Activated naive CD8-positive, alpha-beta T cell (primary cell): ENCODE measurements around the gene GPR87.
A peak's percentile ranks its signal among the peaks of the same experiment; 100 is the strongest.

Experiments used
- H3K27ac Mint-ChIP-seq: one replicate; pipeline ENCODE4 v1.8.0; 2021; ENCODE audit warnings: mixed read lengths
- H3K27me3 Mint-ChIP-seq: one replicate; pipeline ENCODE4 v1.8.0; 2021; ENCODE audit warnings: mixed read lengths
- H3K36me3 Mint-ChIP-seq: one replicate; pipeline ENCODE4 v1.8.0; 2021; ENCODE audit warnings: mixed read lengths
- H3K4me1 Mint-ChIP-seq: one replicate; pipeline ENCODE4 v1.8.0; 2021; ENCODE audit warnings: low read depth, mixed read lengths
- H3K4me3 Mint-ChIP-seq: one replicate; pipeline ENCODE4 v1.8.0; 2021; ENCODE audit warnings: mild to moderate bottlenecking, mixed read lengths
- H3K9me3 Mint-ChIP-seq: one replicate; pipeline ENCODE4 v1.8.0; 2021; ENCODE audit warnings: low read depth, mixed read lengths

Gene GPR87

GRCh38 chr3:151282921-151283320 lies 33.7 kb downstream of the GPR87 start:
- no peaks in the 10 kb centered on the region for H3K36me3 Mint-ChIP-seq
- peaks cover 22% of the 10 kb centered on the region for H3K4me1 Mint-ChIP-seq
- no peak overlapping the region for H3K27ac Mint-ChIP-seq
- H3K27me3 Mint-ChIP-seq, result no peaks in the 10 kb centered on the region
- H3K4me3 Mint-ChIP-seq, result no peak overlapping the region
- no peaks in the 10 kb centered on the region for H3K9me3 Mint-ChIP-seq

GRCh38 chr3:151281671-151282324 lies 34.8 kb downstream of the GPR87 start:
- peaks cover 30% of the 10 kb centered on the region for H3K4me1 Mint-ChIP-seq
- no peaks in the 10 kb centered on the region for H3K27me3 Mint-ChIP-seq
- H3K27ac Mint-ChIP-seq, result no peak overlapping the region
- H3K36me3 Mint-ChIP-seq, result no peaks in the 10 kb centered on the region
- H3K4me3 Mint-ChIP-seq, result no peak overlapping the region
- H3K9me3 Mint-ChIP-seq, result no peaks in the 10 kb centered on the region

- Mint-ChIP-seq H3K36me3 (no peaks in the 10 kb centered on the region), H3K4me3 (no peak within 1 kb of the TSS), H3K27me3 (no peaks in the 10 kb centered on the region), H3K4me1 (peaks cover 49% of the 10 kb centered on the region), H3K9me3 (no peaks in the 10 kb centered on the region), H3K27ac (peak within 1 kb of the TSS; percentile 59)
Measured at GRCh38 chr3:151278230-151278629, 38.4 kb downstream of the GPR87 start, which contains the start of gene P2RY14. Gene P2RY14, minus strand, starts transcription at chr3:151278542. Its CDS starts 64,226 bp downstream, at chr3:151214316.

GRCh38 chr3:151276687-151277042 lies 40.0 kb downstream of the GPR87 start:
- H3K27me3 Mint-ChIP-seq, result no peaks in the 10 kb centered on the region
- no peaks in the 10 kb centered on the region for H3K36me3 Mint-ChIP-seq
- H3K9me3 Mint-ChIP-seq, result no peaks in the 10 kb centered on the region
- H3K4me3 Mint-ChIP-seq, result peak overlapping the region; percentile 41
- H3K4me1 Mint-ChIP-seq, result peaks cover 46% of the 10 kb centered on the region
- peak overlapping the region; percentile 66 for H3K27ac Mint-ChIP-seq

DNA sequence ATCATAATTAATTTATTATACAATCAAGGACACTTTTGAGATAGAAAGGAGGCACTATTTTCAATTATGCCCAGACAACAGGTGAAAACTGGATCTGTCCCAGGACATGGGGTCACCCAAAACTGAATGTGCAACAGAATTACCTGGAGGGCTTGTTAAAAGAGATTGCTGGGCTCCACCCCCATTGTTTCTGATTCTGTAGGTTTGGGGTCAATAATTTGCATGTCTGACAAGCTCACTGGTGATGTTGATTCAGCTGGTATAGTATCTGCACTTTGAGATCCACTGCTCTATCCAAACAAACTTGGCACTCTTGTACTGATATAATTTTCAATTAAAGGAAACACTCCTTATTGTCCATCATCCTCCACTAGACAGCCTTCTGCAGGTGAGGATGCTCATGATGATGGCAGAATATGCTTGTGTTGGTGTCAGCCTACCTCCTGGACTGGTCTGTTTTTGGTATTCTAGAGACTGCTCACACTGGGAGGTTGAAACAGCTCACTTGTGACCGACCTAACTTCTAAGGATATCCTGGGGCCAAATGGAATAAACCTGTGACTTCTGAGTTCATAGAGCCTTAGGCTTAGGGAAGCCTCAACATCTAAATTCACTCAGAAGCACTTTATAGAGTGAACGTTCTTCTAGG lies 40.5 kb downstream of the GPR87 start:
- peaks cover 46% of the 10 kb centered on the region for H3K4me1 Mint-ChIP-seq

GRCh38 chr3:151275091-151275490 lies 41.5 kb downstream of the GPR87 start:
- Mint-ChIP-seq H3K27me3 (no peaks in the 10 kb centered on the region), H3K27ac (peak overlapping the region; percentile 13), H3K4me1 (peaks cover 50% of the 10 kb centered on the region), H3K36me3 (no peaks in the 10 kb centered on the region), H3K9me3 (no peaks in the 10 kb centered on the region), H3K4me3 (no peak overlapping the region)

More for the DNA sequence above, 40.5 kb downstream of the GPR87 start:
- H3K27me3 Mint-ChIP-seq, result no peaks in the 10 kb centered on the region
- H3K27ac Mint-ChIP-seq, result peak overlapping the region; percentile 66
- H3K36me3 Mint-ChIP-seq, result no peaks in the 10 kb centered on the region
- no peak overlapping the region for H3K4me3 Mint-ChIP-seq
- H3K9me3 Mint-ChIP-seq, result no peaks in the 10 kb centered on the region

DNA sequence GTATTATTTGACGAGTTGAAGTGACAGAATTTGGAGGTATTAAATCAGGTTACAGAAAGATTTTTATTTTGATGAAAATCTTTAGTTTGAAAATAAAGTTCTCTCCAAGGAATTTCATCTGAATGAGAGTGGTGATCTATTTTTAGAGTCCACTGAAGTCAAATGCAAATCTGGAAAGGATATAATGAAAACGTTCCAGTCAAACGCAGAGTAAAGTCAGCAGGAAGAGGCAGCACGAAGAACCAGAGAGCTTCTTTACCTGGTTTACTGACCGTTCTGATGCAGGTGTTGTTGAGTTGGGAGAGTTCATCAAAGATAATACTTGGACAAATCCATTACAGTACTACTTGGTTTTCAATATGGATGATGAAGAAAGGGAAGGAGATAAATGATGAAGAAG lies 47.0 kb downstream of the GPR87 start:
- Mint-ChIP-seq H3K27ac (no peak overlapping the region), H3K36me3 (no peaks in the 10 kb centered on the region), H3K4me3 (no peak overlapping the region), H3K4me1 (peaks cover 29% of the 10 kb centered on the region), H3K27me3 (no peaks in the 10 kb centered on the region), H3K9me3 (no peaks in the 10 kb centered on the region)

- H3K27me3 Mint-ChIP-seq, result no peaks in the 10 kb centered on the region
- H3K36me3 Mint-ChIP-seq, result no peaks in the 10 kb centered on the region
- H3K4me3 Mint-ChIP-seq, result peak overlapping the region; percentile 71
- no peaks in the 10 kb centered on the region for H3K9me3 Mint-ChIP-seq
- H3K4me1 Mint-ChIP-seq, result peaks cover 25% of the 10 kb centered on the region
- H3K27ac Mint-ChIP-seq, result peak overlapping the region; percentile 85
Measured at GRCh38 chr3:151268267-151269235, 48.1 kb downstream of the GPR87 start.

- Mint-ChIP-seq H3K9me3 (no peaks in the 10 kb centered on the region), H3K27me3 (no peaks in the 10 kb centered on the region)
Measured at GRCh38 chr3:151267066-151267465, 49.6 kb downstream of the GPR87 start.

GRCh38 chr3:151265866-151266265 lies 50.8 kb downstream of the GPR87 start:
- no peaks in the 10 kb centered on the region for H3K27me3 Mint-ChIP-seq
- H3K27ac Mint-ChIP-seq, result no peak overlapping the region
- no peak overlapping the region for H3K4me3 Mint-ChIP-seq
- no peaks in the 10 kb centered on the region for H3K9me3 Mint-ChIP-seq
- H3K4me1 Mint-ChIP-seq, result peaks cover 24% of the 10 kb centered on the region
- H3K36me3 Mint-ChIP-seq, result peaks cover under 1% of the 10 kb centered on the region

More at GRCh38 chr3:151267066-151267465, 49.6 kb downstream of the GPR87 start:
- Mint-ChIP-seq H3K4me3 (no peak overlapping the region), H3K36me3 (no peaks in the 10 kb centered on the region), H3K27ac (no peak overlapping the region), H3K4me1 (peaks cover 24% of the 10 kb centered on the region)

GRCh38 chr3:151265166-151265565 lies 51.5 kb downstream of the GPR87 start:
- Mint-ChIP-seq H3K9me3 (no peaks in the 10 kb centered on the region), H3K4me3 (no peak overlapping the region)

DNA sequence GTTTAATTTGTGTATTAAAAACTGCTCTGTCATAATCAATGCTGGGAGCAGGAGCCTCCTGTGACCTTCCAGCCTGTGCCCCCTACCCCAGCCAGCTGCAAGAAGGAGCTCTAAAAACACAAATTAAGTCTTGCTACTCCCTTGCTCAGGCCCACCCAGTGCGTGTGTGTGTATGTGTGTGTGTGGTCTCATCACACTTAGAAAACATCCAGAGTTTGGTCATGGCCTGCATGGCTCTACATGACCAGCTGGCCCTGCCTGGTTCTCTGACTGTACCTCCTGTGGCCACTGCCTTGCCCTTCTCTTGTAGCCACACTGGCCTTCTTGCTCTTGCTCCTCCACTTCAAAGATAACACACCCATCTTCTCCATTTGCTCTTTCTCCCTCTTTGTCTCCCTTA lies 52.0 kb downstream of the GPR87 start:
- peaks cover 16% of the 10 kb centered on the region for H3K4me1 Mint-ChIP-seq
- H3K4me3 Mint-ChIP-seq, result no peak overlapping the region
- peaks cover 2% of the 10 kb centered on the region for H3K27me3 Mint-ChIP-seq

More at GRCh38 chr3:151265166-151265565, 51.5 kb downstream of the GPR87 start:
- Mint-ChIP-seq H3K4me1 (peaks cover 20% of the 10 kb centered on the region), H3K27ac (no peak overlapping the region), H3K27me3 (peaks cover 2% of the 10 kb centered on the region), H3K36me3 (peaks cover 2% of the 10 kb centered on the region)

DNA sequence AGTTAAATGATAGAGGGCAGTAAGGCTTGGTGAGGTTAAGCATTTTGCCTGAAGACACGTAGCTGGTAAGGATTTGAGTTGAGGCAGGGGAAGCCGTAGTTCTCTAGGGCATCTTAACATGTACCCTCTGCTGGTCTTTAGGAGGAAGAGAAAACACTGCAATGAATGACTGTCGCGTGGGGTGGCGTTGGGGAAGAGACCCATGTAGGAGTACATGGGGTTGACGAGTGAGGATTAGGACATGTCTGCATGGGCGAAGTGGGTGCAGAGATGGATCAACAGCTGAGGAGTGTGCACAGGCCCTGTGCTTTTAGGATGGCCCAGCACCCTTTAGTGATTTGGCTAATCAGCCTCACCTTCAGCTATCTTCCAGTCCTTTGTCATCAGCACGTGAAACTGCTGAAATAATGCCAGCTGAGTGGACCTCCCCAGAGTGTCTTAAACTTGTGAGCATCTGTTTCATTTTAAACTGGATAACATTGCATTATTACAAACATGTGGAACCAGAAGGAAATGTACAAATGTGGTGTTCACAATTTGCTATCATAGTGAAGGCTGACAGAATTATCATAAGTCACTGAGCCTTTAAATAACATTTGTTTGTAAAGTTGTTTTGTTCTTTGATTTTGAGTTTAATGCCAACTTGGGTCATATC lies 53.6 kb downstream of the GPR87 start:
- H3K4me3 Mint-ChIP-seq, result no peak overlapping the region
- peaks cover 2% of the 10 kb centered on the region for H3K27me3 Mint-ChIP-seq
- no peak overlapping the region for H3K27ac Mint-ChIP-seq
- H3K9me3 Mint-ChIP-seq, result no peaks in the 10 kb centered on the region
- peaks cover 2% of the 10 kb centered on the region for H3K36me3 Mint-ChIP-seq
- peaks cover 2% of the 10 kb centered on the region for H3K4me1 Mint-ChIP-seq

More for the DNA sequence above, 52.0 kb downstream of the GPR87 start:
- H3K36me3 Mint-ChIP-seq, result peaks cover 2% of the 10 kb centered on the region
- no peak overlapping the region for H3K27ac Mint-ChIP-seq
- H3K9me3 Mint-ChIP-seq, result no peaks in the 10 kb centered on the region

- Mint-ChIP-seq H3K4me1 (no peaks in the 10 kb centered on the region), H3K27ac (no peak overlapping the region), H3K36me3 (peaks cover 2% of the 10 kb centered on the region), H3K9me3 (no peaks in the 10 kb centered on the region), H3K27me3 (peaks cover 2% of the 10 kb centered on the region), H3K4me3 (no peak overlapping the region)
Measured at GRCh38 chr3:151259664-151260063, 57.0 kb downstream of the GPR87 start.
